Endothelial cell of umbilical vein (primary cell): ENCODE data around the gene SPP2. TPM values are rescaled to one million over a fixed set of nuclear protein-coding genes. Genes with fewer than 3 reads are reported as not detected.

ENCODE experiments used
- BruUV-seq: library from RNA; stranded (reverse); fragments of 400-500 nt; replicated peaks from 2 replicates; lab custom pipeline; 2021; lab: Mats Ljungman, UMichigan
- CTCF ChIA-PET: fragments of 300-600, 350-600 bp; sonication (Branson Sonifier 250); formaldehyde crosslinking; loops from one replicate; lab custom pipeline; 2021; ENCODE audit warnings: antibody characterized with exemption, inconsistent platforms; lab: Charles Lee
- POLR2A ChIA-PET: fragments of 300-600, 350-600 bp; sonication (Branson Sonifier 250); formaldehyde crosslinking; loops from one replicate; lab custom pipeline; 2021; ENCODE audit warnings: antibody characterized with exemption, inconsistent platforms; lab: Charles Lee
- DNase-seq: peaks from one replicate; pipeline ENCODE4 v3.0.0-alpha.2; 2011; ENCODE audit warnings: low read depth, low spot score
- FAIRE-seq: peaks from 2 replicates; lab custom pipeline; 2011; peaks lifted over from hg19 to GRCh38; lab: Jason Lieb, UNC
- H2AFZ ChIP-seq: 2 replicates; pipeline ENCODE4 v1.6.0; 2012; ENCODE audit warnings: low read depth, low read length, control low read depth, inconsistent platforms
- H3K27ac ChIP-seq: 2 replicates; pipeline ENCODE4 v1.5.1; 2011; ENCODE audit warnings: low read depth, mild to moderate bottlenecking, control low read depth, low read length, moderate library complexity; ENCODE audit not compliant: insufficient read depth
- H3K27me3 ChIP-seq, 2 experiments: 2 replicates each; pipeline versions ENCODE4 v1.6.0 to v1.6.1; 2011; ENCODE audit warnings: low read length in 2 of 2, mixed read lengths in 1 of 2; ENCODE audit not compliant: control insufficient read depth in 2 of 2, insufficient read depth in 2 of 2
- H3K36me3 ChIP-seq, 2 experiments: 2 replicates in 1 of 2; 3 replicates in 1 of 2; pipeline ENCODE4 v1.5.1; 2011; ENCODE audit warnings: low read length in 2 of 2, mild to moderate bottlenecking in 1 of 2, moderate library complexity in 1 of 2; ENCODE audit not compliant: control insufficient read depth in 2 of 2, insufficient read depth in 2 of 2; ENCODE audit errors: extremely low read depth in 1 of 2
- H3K4me1 ChIP-seq: 3 replicates; pipeline ENCODE4 v1.5.1; 2011; ENCODE audit warnings: mild to moderate bottlenecking, low read length; ENCODE audit not compliant: control insufficient read depth, insufficient read depth; ENCODE audit errors: extremely low read depth
- H3K4me2 ChIP-seq: 2 replicates; pipeline ENCODE4 v1.6.1; 2011; ENCODE audit warnings: low read length, control low read depth, mixed read lengths; ENCODE audit not compliant: insufficient read depth
- H3K4me3 ChIP-seq, 3 experiments: fragments of 200-600 bp in 1 of 3; sonication (generic), shearing (Covaris generic) in 1 of 3; replicated peaks in 1 of 3; 2 replicates each; pipeline ENCODE4 v1.5.1; 2011 to 2016; ENCODE audit warnings: control low read depth in 3 of 3, low read length in 3 of 3, mild to moderate bottlenecking in 2 of 3, inconsistent platforms in 1 of 3, low read depth in 1 of 3, moderate library complexity in 1 of 3; ENCODE audit not compliant: insufficient read depth in 1 of 3
- H3K79me2 ChIP-seq: 2 replicates; pipeline ENCODE4 v1.6.0; 2012; ENCODE audit warnings: low read length, inconsistent platforms; ENCODE audit not compliant: control insufficient read depth, insufficient read depth
- H3K9ac ChIP-seq: replicated peaks from 2 replicates; pipeline ENCODE3; 2011; ENCODE audit warnings: low read length, control low read depth; ENCODE audit not compliant: insufficient read depth; ENCODE audit errors: extremely low read depth
- H3K9me1 ChIP-seq: replicated peaks from 3 replicates; pipeline ENCODE4 v1.6.0; 2011; ENCODE audit warnings: mild to moderate bottlenecking, low read length; ENCODE audit not compliant: control insufficient read depth, insufficient read depth; ENCODE audit errors: extremely low read depth
- H3K9me3 ChIP-seq: replicated peaks from 2 replicates; pipeline ENCODE4 v1.5.1; 2012; ENCODE audit warnings: low read length, inconsistent platforms; ENCODE audit not compliant: control insufficient read depth, insufficient read depth
- H4K20me1 ChIP-seq: replicated peaks from 2 replicates; pipeline ENCODE3; 2011; ENCODE audit warnings: mild to moderate bottlenecking, low read length; ENCODE audit not compliant: control insufficient read depth, insufficient read depth; ENCODE audit errors: extremely low read depth
- EZH2 ChIP-seq: IDR thresholded peaks from 2 replicates; pipeline ENCODE4 v1.6.1; 2012; ENCODE audit warnings: borderline replicate concordance, low read depth, mild to moderate bottlenecking, moderate library complexity, low read length, inconsistent platforms; ENCODE audit not compliant: severe bottlenecking
- FOS ChIP-seq: IDR thresholded peaks from 2 replicates; pipeline ENCODE4 v1.6.1; 2011; ENCODE audit warnings: mild to moderate bottlenecking, low read length, moderate library complexity, borderline replicate concordance; ENCODE audit not compliant: insufficient read depth
- GATA2 ChIP-seq: IDR thresholded peaks from 2 replicates; pipeline ENCODE4 v1.7.0; 2011; ENCODE audit warnings: low read depth, mild to moderate bottlenecking, moderate library complexity, mixed read lengths, low read length; ENCODE audit not compliant: insufficient read length, insufficient read depth
- JUN ChIP-seq: IDR thresholded peaks from 2 replicates; pipeline ENCODE4 v1.6.1; 2011; ENCODE audit warnings: borderline replicate concordance, low read depth; ENCODE audit not compliant: insufficient read length, insufficient read depth
- MYC ChIP-seq: IDR thresholded peaks from one replicate; pipeline ENCODE4 v1.6.1; 2011; ENCODE audit warnings: mild to moderate bottlenecking, low read depth, low read length
- POLR2A ChIP-seq: IDR thresholded peaks from 2 replicates; pipeline ENCODE4 v1.6.1; 2012; ENCODE audit warnings: low read depth, mild to moderate bottlenecking, control low read depth, low read length
- POLR2AphosphoS5 ChIP-seq: IDR thresholded peaks from 2 replicates; pipeline ENCODE4 v1.6.1; 2012; ENCODE audit warnings: low read depth, mild to moderate bottlenecking, control low read depth, low read length, moderate library complexity; ENCODE audit not compliant: insufficient read depth
- dilution Hi-C: fragments of 300-500 bp; cut with MboI; formaldehyde crosslinking; loops from one replicate; pipeline ENCODE4 v1.15.0; 2019; ENCODE audit warnings: low sequenced_read_pairs; ENCODE audit not compliant: extremely low pct_ligation_motif_present
- intact Hi-C: fragments of 100-400 bp; cut with micrococcal nuclease; formaldehyde crosslinking; loops from one replicate; pipeline ENCODE4 v1.10.0; 2022
- polyA plus RNA-seq, 4 experiments: library from polyadenylated mRNA; depleted of rRNA in 3 of 4; stranded (reverse) in 3 of 4; unstranded in 1 of 4; fragments of >200 nt; gene quantifications; 2 replicates each; pipeline versions ENCODE4 v1.2.1 to v1.2.3, GENCODE V29; 2011 to 2012; ENCODE audit warnings: missing spikeins in 1 of 4
- total RNA-seq: library from RNA; stranded (reverse); gene quantifications from 2 replicates; pipeline ENCODE4 v1.2.3, GENCODE V29; 2021
- TF ChIP-seq, protein P1 (sequence below): IDR thresholded peaks from 2 replicates; pipeline ENCODE4 v1.6.1; 2011; ENCODE audit not compliant: insufficient read depth, insufficient read length
- TF ChIP-seq, protein P2 (sequence below), 2 donors: IDR thresholded peaks; 1 replicate in 1 of 2; 2 replicates in 1 of 2; pipeline ENCODE4 v1.5.1; 2011; ENCODE audit warnings: low read length in 2 of 2, mild to moderate bottlenecking in 2 of 2, moderate library complexity in 2 of 2, control low read depth in 1 of 2, inconsistent platforms in 1 of 2, low read depth in 1 of 2; ENCODE audit not compliant: insufficient read depth in 1 of 2; ENCODE audit errors: extremely low read depth in 1 of 2

Gene SPP2
- total and polyA plus RNA-seq, 2 donors (not counting 3 experiments of a cell fraction or from before 2014, with no cell fraction given): not detected

DNA sequence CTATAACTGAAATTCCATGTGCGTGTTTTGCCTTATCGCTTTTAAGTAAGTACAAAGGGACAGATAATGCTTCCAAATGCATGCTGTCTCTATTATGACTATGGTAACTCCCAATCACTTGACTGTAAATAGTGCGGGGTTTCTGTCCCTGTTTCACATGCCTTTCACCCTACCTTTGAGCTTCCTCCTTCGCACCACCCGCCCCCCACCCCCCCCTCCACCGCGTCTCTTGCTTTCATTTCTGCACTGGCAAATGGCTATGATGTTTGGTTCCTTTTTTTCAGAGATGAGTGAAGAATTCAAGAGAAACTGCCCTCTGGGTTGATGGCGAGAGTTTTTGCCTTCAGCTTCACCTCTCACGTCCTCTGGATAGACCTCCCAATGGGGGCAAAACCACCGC lies 25.0 kb upstream of the SPP2 start:
- DNase-seq: no peak
- POLR2A ChIA-PET: no interaction called here
- no peaks in the 10 kb centered on the region for H3K27me3 ChIP-seq
- CTCF ChIA-PET: interaction anchor here (0.6 kb wide), 2 partner anchors 477 to 1091 kb away, joined by 3 read pairs; no protein-coding TSS in a partner anchor
- H3K27ac ChIP-seq: no peak overlapping the region
- H3K4me3 ChIP-seq: no peak overlapping the region
- H3K9me1 ChIP-seq: no peaks in the 10 kb centered on the region
- dilution Hi-C loops: no loop called here
- H3K79me2 ChIP-seq: no peaks in the 10 kb centered on the region
- intact Hi-C loops: no loop called here
- TF ChIP-seq POLR2A: no peak
- TF ChIP-seq GATA2: no peak
- TF ChIP-seq EZH2: no peak
- TF ChIP-seq JUN: no peak
- no peak overlapping the region for H3K4me2 ChIP-seq
- no peaks in the 10 kb centered on the region for H3K36me3 ChIP-seq
- no peaks in the 10 kb centered on the region for H4K20me1 ChIP-seq
- no peak for FAIRE-seq
- H3K4me1 ChIP-seq: peaks cover 8% of the 10 kb centered on the region
- no peak overlapping the region for H2AFZ ChIP-seq
- no peak overlapping the region for H3K9ac ChIP-seq
- no peaks in the 10 kb centered on the region for H3K9me3 ChIP-seq
- BruUV-seq: no TSS peak

DNA sequence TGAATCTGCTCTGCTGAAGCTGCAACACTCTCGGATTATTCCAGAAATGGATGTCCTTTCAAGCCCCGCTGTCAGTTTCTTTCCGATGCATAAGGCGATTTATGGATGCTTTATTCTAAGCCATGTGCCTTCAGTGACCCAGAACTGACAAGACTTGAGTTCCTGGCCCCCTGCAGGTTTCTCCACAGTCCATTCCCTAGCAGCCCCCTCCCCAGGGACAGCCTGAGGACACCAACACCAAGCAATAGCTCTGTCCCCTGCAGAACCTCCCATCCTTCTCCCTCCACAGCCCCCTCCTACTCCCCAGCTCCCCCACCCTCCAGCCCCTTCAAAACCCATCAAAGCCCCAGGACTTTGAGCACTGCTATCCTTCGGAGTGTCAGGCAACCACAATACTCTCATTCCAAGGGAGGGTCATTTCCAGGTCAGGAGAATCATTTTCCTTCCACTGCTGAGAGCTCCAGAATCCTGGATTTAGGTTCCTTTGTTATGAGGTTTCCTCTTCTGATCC lies 24.6 kb upstream of the SPP2 start:
- H3K36me3 ChIP-seq: no peaks in the 10 kb centered on the region
- no peak overlapping the region for H3K4me3 ChIP-seq
- TF ChIP-seq EZH2 (no peak), JUN (no peak), POLR2AphosphoS5 (no peak), POLR2A (no peak), MYC (no peak), FOS (no peak), GATA2 (no peak)
- TF ChIP-seq, protein P1, sequence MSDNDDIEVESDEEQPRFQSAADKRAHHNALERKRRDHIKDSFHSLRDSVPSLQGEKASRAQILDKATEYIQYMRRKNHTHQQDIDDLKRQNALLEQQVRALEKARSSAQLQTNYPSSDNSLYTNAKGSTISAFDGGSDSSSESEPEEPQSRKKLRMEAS: no peak
- TF ChIP-seq, protein P2, sequence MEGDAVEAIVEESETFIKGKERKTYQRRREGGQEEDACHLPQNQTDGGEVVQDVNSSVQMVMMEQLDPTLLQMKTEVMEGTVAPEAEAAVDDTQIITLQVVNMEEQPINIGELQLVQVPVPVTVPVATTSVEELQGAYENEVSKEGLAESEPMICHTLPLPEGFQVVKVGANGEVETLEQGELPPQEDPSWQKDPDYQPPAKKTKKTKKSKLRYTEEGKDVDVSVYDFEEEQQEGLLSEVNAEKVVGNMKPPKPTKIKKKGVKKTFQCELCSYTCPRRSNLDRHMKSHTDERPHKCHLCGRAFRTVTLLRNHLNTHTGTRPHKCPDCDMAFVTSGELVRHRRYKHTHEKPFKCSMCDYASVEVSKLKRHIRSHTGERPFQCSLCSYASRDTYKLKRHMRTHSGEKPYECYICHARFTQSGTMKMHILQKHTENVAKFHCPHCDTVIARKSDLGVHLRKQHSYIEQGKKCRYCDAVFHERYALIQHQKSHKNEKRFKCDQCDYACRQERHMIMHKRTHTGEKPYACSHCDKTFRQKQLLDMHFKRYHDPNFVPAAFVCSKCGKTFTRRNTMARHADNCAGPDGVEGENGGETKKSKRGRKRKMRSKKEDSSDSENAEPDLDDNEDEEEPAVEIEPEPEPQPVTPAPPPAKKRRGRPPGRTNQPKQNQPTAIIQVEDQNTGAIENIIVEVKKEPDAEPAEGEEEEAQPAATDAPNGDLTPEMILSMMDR (IDR thresholded peaks at IDR 0.05; ENCODE audit: extremely low read depth in 1 of 2, insufficient read depth in 1 of 2, low read depth in 1 of 2, low read length in 2 of 2): no peak
- no TSS peak for BruUV-seq
- H3K4me2 ChIP-seq: peak overlapping the region; percentile 38
- ChIA-PET POLR2A (no interaction called here), CTCF (no interaction called here)
- no peaks in the 10 kb centered on the region for H3K9me1 ChIP-seq
- dilution Hi-C loops: no loop called here
- no peaks in the 10 kb centered on the region for H3K9me3 ChIP-seq
- no peak overlapping the region for H3K9ac ChIP-seq
- no peak for DNase-seq
- H2AFZ ChIP-seq: no peak overlapping the region
- H3K27ac ChIP-seq: no peak overlapping the region
- intact Hi-C loops: no loop called here
- peaks cover 8% of the 10 kb centered on the region for H3K4me1 ChIP-seq
- FAIRE-seq: peak; percentile 42
- H4K20me1 ChIP-seq: no peaks in the 10 kb centered on the region
- H3K79me2 ChIP-seq: no peaks in the 10 kb centered on the region
- no peaks in the 10 kb centered on the region for H3K27me3 ChIP-seq
